GM12864 (cell line): ENCODE results near the gene HAUS3.

ENCODE experiments used
- DNase-seq: peaks from one replicate; pipeline ENCODE4 v3.0.0-alpha.2; 2011; ENCODE audit warnings: low read depth
- H3K4me3 ChIP-seq: 2 replicates; pipeline ENCODE4 v1.5.1; 2011; ENCODE audit warnings: mild to moderate bottlenecking, low read depth, low read length, control low read depth
- CTCF ChIP-seq: IDR thresholded peaks from 2 replicates; pipeline ENCODE4 v1.5.1; 2011; ENCODE audit warnings: low read depth, mild to moderate bottlenecking, moderate library complexity, low read length, control low read depth, inconsistent platforms; ENCODE audit errors: missing control alignments

Gene HAUS3

GRCh38 chr4:2249526-2250356 lies 7.8 kb upstream of the HAUS3 start:
- DNase-seq, result no peak
- no peak overlapping the region for H3K4me3 ChIP-seq
- no peak for TF ChIP-seq CTCF

- no peak overlapping the region for H3K4me3 ChIP-seq
- no peak for DNase-seq
- TF ChIP-seq CTCF, result no peak
Observed at GRCh38 chr4:2248821-2249261, 6.9 kb upstream of the HAUS3 start.

- H3K4me3 ChIP-seq, result no peak overlapping the region
- DNase-seq, result no peak
- no peak for TF ChIP-seq CTCF
Observed at GRCh38 chr4:2248044-2248780, 6.3 kb upstream of the HAUS3 start.

- H3K4me3 ChIP-seq, result no peak overlapping the region
- TF ChIP-seq CTCF, result no peak
- DNase-seq, result no peak
Observed at GRCh38 chr4:2247128-2248043, 5.5 kb upstream of the HAUS3 start.

GRCh38 chr4:2246384-2247127 lies 4.6 kb upstream of the HAUS3 start:
- TF ChIP-seq CTCF, result no peak
- no peak for DNase-seq
- H3K4me3 ChIP-seq, result no peak overlapping the region

GRCh38 chr4:2245787-2246275 lies 3.9 kb upstream of the HAUS3 start:
- TF ChIP-seq CTCF, result no peak
- no peak overlapping the region for H3K4me3 ChIP-seq
- DNase-seq, result no peak
